Subcutaneous abdominal adipose tissue (tissue), 5 donors: ENCODE data around the gene MFSD2B.

ENCODE experiments used
- H3K27ac ChIP-seq: one replicate; pipeline ENCODE4 v1.7.0; 2013; ENCODE audit warnings: low read depth, mild to moderate bottlenecking, inconsistent platforms, low read length, moderate library complexity
- H3K27me3 ChIP-seq, 5 donors: one replicate each; pipeline ENCODE4 v1.7.0; 2013; ENCODE audit warnings: low read length in 5 of 5, inconsistent platforms in 1 of 5; ENCODE audit not compliant: control insufficient read depth in 5 of 5, insufficient read depth in 4 of 5
- H3K36me3 ChIP-seq, 5 donors: one replicate each; pipeline ENCODE4 v1.7.0; 2013; ENCODE audit warnings: low read length in 5 of 5; ENCODE audit not compliant: control insufficient read depth in 5 of 5, insufficient read depth in 5 of 5
- H3K4me1 ChIP-seq, 5 donors: one replicate each; pipeline ENCODE4 v1.7.0; 2013; ENCODE audit warnings: low read length in 5 of 5, mild to moderate bottlenecking in 3 of 5, moderate library complexity in 1 of 5; ENCODE audit not compliant: control insufficient read depth in 5 of 5, insufficient read depth in 5 of 5
- H3K4me3 ChIP-seq, 5 donors: one replicate each; pipeline ENCODE4 v1.7.0; 2013; ENCODE audit warnings: low read length in 5 of 5, low read depth in 1 of 5
- H3K9ac ChIP-seq, 5 donors: one replicate each; pipeline ENCODE4 v1.7.0; 2013; ENCODE audit warnings: low read length in 5 of 5, mild to moderate bottlenecking in 4 of 5, moderate library complexity in 3 of 5
- H3K9me3 ChIP-seq, 5 donors: one replicate each; pipeline ENCODE4 v1.7.0; 2013; ENCODE audit warnings: low read length in 5 of 5; ENCODE audit not compliant: control insufficient read depth in 5 of 5
- donor health status: healthy.
- donor health status: healthy.
- donor health status: healthy.
- donor health status: healthy.
- donor health status: healthy.

MFSD2B gene

GRCh38 chr2:24075259-24075658 is 65.4 kb downstream of the MFSD2B start:
- Histone ChIP-seq H3K4me1 (peaks cover 0 to 24% (median 20%) of the 10 kb centered on the region in 5 donors), H3K36me3 (peaks cover 6 to 42% (median 27%) of the 10 kb centered on the region in 5 donors), H3K9me3 (no peaks in the 10 kb centered on the region), H3K4me3 (peak overlapping the region; percentile 84 to 100 (median 96)), H3K27me3 (no peaks in the 10 kb centered on the region), H3K9ac (peak overlapping the region in 3 of 5 donors; percentile 74 to 92 (median 77)), H3K27ac (peak overlapping the region; percentile 85)
